ENCODE data around the gene HARS1.
"Not testable (repeated sequence)": the region's sequence is repeated elsewhere in the genome, so short reads cannot be mapped to it uniquely, and the experiment has no call there.

GRCh38 chr5:140716238-140716637, 25.1 kb upstream of the HARS1 start:
- not testable (repeated sequence) for TF ChIP-seq ESRRA (CRISPR knock-in tag; IDR thresholded peaks at IDR 0.05; ENCODE audit: borderline replicate concordance); ZNF232 (CRISPR knock-in tag; IDR thresholded peaks at IDR 0.05); CTCF (IDR thresholded peaks at IDR 0.05); JUN (CRISPR knock-in tag; IDR thresholded peaks at IDR 0.05); USF1 (CRISPR knock-in tag; IDR thresholded peaks at IDR 0.05); E2F5 (CRISPR knock-in tag; IDR thresholded peaks at IDR 0.05); TEAD4 (CRISPR knock-in tag; IDR thresholded peaks at IDR 0.05); ZNF317 (CRISPR knock-in tag; IDR thresholded peaks at IDR 0.05; ENCODE audit: borderline replicate concordance, low read depth); MLX (CRISPR knock-in tag; IDR thresholded peaks at IDR 0.05); ZNF512 (CRISPR knock-in tag; IDR thresholded peaks at IDR 0.05; ENCODE audit: borderline replicate concordance); NR1H2 (CRISPR knock-in tag; IDR thresholded peaks at IDR 0.05)
